Suprapubic skin (tissue), 4 donors: Measurements from ENCODE around the gene RNF26.

ENCODE experiments used
- CTCF ChIP-seq, 2 donors: fragments of 200-600 bp in 1 of 2; fragments of 450-650 bp in 1 of 2; sonication (generic) in 1 of 2; IDR thresholded peaks; one replicate each; pipeline ENCODE4 v1.5.1; 2016 to 2019; ENCODE audit warnings: antibody characterized with exemption in 2 of 2, mild to moderate bottlenecking in 1 of 2, moderate library complexity in 1 of 2
- POLR2A ChIP-seq, 2 donors: fragments of 450-650 bp; IDR thresholded peaks; one replicate each; pipeline ENCODE4 v1.6.1; 2017; ENCODE audit warnings: antibody characterized with exemption in 2 of 2, mild to moderate bottlenecking in 2 of 2, moderate library complexity in 2 of 2
- POLR2AphosphoS5 ChIP-seq, 3 donors: sonication (generic); formaldehyde crosslinking; IDR thresholded peaks; one replicate each; pipeline ENCODE4 v1.6.1; 2017; ENCODE audit warnings: antibody characterized with exemption in 3 of 3

DNA sequence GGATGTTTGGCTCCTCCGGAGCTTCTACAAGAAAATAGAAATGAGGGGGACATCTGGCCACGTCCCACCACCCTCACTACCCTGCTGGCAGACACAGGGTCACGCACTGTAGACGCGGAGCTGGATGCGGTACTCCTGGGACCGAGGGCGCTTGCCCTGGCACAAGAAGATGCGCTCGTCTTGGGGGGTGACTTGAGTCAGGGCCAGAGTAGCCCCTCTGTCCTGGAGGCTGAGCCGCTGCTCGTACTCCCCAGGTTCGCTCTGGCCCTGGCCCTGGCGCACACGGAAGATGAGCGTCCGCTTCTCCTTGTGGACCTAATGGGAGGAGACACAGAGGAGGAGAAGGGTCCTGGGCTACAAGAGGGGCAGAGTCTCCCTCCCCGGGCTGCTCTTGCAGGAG, 19.6 kb upstream of the RNF26 start:
- TF ChIP-seq CTCF (IDR thresholded peaks at IDR 0.05) (no peak), POLR2AphosphoS5 (IDR thresholded peaks at IDR 0.05) (no peak), POLR2A (IDR thresholded peaks at IDR 0.05) (no peak)
